ENCODE results near the gene HPX. TPM values are rescaled to one million over a fixed set of nuclear protein-coding genes. Genes with fewer than 3 reads are reported as not detected.

HPX gene
- total and polyA plus RNA-seq, 2 of the 13 experiments (the other 11 are each of a cell fraction or from before 2014, with no cell fraction given), result 9.2 to 57.4 TPM

GRCh38 chr11:6481012-6481923 is 40.5 kb upstream of the HPX start, which contains the start of the genes ARFIP2 and TIMM10B (continued):
- TF ChIP-seq SCMH1 (CRISPR knock-in tag; IDR thresholded peaks at IDR 0.05; ENCODE audit: borderline replicate concordance) (no peak), EED (CRISPR knock-in tag; IDR thresholded peaks at IDR 0.05) (peak; percentile 70; the same call in 1 of the 2 replicates), NRL (CRISPR knock-in tag; IDR thresholded peaks at IDR 0.05; ENCODE audit: borderline replicate concordance) (0 out of 2 replicates have a peak, but pooled peaks have one; percentile 7), POLR2AphosphoS5 (IDR thresholded peaks at IDR 0.05; ENCODE audit: low read depth, low read length) (peak; percentile 91), ERF (CRISPR knock-in tag; IDR thresholded peaks at IDR 0.05) (peak; percentile 75), GABPA (IDR thresholded peaks at IDR 0.05; ENCODE audit: low read depth, low read length) (peak; percentile 93), GABPA (CRISPR knock-in tag; IDR thresholded peaks at IDR 0.05; ENCODE audit: low read depth) (peak; percentile 99), MXI1 (IDR thresholded peaks at IDR 0.05; ENCODE audit: borderline replicate concordance, low read depth, low read length) (peak; percentile 81; the same call in 1 of the 3 replicates), ZNF83 (CRISPR knock-in tag; IDR thresholded peaks at IDR 0.05; ENCODE audit: borderline replicate concordance) (peak; percentile 30; the same call in 1 of the 2 replicates), ZNF18 (CRISPR knock-in tag; IDR thresholded peaks at IDR 0.05; ENCODE audit: insufficient replicate concordance) (no peak), NPAS2 (CRISPR knock-in tag; IDR thresholded peaks at IDR 0.05; ENCODE audit: borderline replicate concordance) (no peak), KLF16 (CRISPR knock-in tag; IDR thresholded peaks at IDR 0.05) (peak in 1 of 2 experiments; percentile 87; a peak in 1 of 4 replicates), EHMT2 (IDR thresholded peaks at IDR 0.05; ENCODE audit: borderline replicate concordance, low read depth, low read length) (no peak), ZBTB1 (CRISPR knock-in tag; IDR thresholded peaks at IDR 0.05; ENCODE audit: borderline replicate concordance) (no peak), STAT5B (CRISPR knock-in tag; IDR thresholded peaks at IDR 0.05) (no peak), JUND (CRISPR knock-in tag; IDR thresholded peaks at IDR 0.05) (peak; percentile 21; the same call in 1 of the 2 replicates), MYC (CRISPR knock-in tag; IDR thresholded peaks at IDR 0.05; ENCODE audit: borderline replicate concordance) (peak; percentile 80; the same call in 1 of the 2 replicates), SP1 (IDR thresholded peaks at IDR 0.05) (no peak), SP1 (CRISPR knock-in tag; IDR thresholded peaks at IDR 0.05) (peak; percentile 82), PCBP2 (optimal IDR thresholded peaks at IDR 0.05; ENCODE audit: low read depth, low read length, poor library complexity, severe bottlenecking) (no peak), RFX1 (IDR thresholded peaks at IDR 0.05) (no peak), THRA (CRISPR knock-in tag; IDR thresholded peaks at IDR 0.05; ENCODE audit: borderline replicate concordance) (no peak), NR2F1 (CRISPR knock-in tag; IDR thresholded peaks at IDR 0.05) (no peak)
- TF ChIP-seq, protein P1, sequence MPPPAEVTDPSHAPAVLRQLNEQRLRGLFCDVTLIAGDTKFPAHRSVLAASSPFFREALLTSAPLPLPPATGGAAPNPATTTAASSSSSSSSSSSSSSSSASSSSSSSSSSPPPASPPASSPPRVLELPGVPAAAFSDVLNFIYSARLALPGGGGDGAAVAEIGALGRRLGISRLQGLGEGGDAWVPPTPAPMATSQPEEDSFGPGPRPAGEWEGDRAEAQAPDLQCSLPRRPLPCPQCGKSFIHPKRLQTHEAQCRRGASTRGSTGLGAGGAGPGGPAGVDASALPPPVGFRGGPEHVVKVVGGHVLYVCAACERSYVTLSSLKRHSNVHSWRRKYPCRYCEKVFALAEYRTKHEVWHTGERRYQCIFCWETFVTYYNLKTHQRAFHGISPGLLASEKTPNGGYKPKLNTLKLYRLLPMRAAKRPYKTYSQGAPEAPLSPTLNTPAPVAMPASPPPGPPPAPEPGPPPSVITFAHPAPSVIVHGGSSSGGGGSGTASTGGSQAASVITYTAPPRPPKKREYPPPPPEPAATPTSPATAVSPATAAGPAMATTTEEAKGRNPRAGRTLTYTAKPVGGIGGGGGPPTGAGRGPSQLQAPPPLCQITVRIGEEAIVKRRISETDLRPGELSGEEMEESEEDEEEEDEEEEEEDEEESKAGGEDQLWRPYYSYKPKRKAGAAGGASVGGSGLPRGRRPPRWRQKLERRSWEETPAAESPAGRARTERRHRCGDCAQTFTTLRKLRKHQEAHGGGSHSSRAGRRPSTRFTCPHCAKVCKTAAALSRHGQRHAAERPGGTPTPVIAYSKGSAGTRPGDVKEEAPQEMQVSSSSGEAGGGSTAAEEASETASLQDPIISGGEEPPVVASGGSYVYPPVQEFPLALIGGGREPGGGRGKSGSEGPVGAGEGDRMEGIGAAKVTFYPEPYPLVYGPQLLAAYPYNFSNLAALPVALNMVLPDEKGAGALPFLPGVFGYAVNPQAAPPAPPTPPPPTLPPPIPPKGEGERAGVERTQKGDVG (CRISPR knock-in tag; IDR thresholded peaks at IDR 0.05; ENCODE audit: borderline replicate concordance), result 0 out of 2 replicates have a peak, but pooled peaks have one; percentile 43

Data from HepG2 (cell line).